ACC112 (cell line): ENCODE results near the gene GCNT2.
"Not testable (repeated sequence)": the region's sequence is repeated elsewhere in the genome, so short reads cannot be mapped to it uniquely, and the experiment has no call there.

Source experiments
- H2AFZ ChIP-seq: fragments of 200-600 bp; sonication (generic); one replicate; pipeline ENCODE4 v1.6.0; 2017; ENCODE audit warnings: antibody characterized with exemption, low read length; ENCODE audit not compliant: unreplicated experiment
- H3K27ac ChIP-seq: fragments of 200-600 bp; sonication (generic); 2 replicates; pipeline ENCODE4 v1.5.1; 2014; ENCODE audit warnings: low read depth, mild to moderate bottlenecking, antibody characterized with exemption, low read length, moderate library complexity
- H3K27me3 ChIP-seq: fragments of 200-600 bp; sonication (generic); 2 replicates; pipeline ENCODE4 v1.6.1; 2014; ENCODE audit warnings: mild to moderate bottlenecking, antibody characterized with exemption, low read length, moderate library complexity, mixed read lengths; ENCODE audit not compliant: insufficient read depth
- H3K36me3 ChIP-seq: fragments of 200-600 bp; sonication (generic); 2 replicates; pipeline ENCODE4 v1.6.1; 2016; ENCODE audit warnings: mild to moderate bottlenecking, antibody characterized with exemption, low read length, moderate library complexity, mixed read lengths; ENCODE audit not compliant: insufficient read depth
- H3K4me1 ChIP-seq: fragments of 200-600 bp; sonication (generic); one replicate; pipeline ENCODE4 v1.6.1; 2016; ENCODE audit warnings: low read length, mixed read lengths; ENCODE audit not compliant: insufficient read depth, unreplicated experiment, control insufficient read depth
- H3K4me3 ChIP-seq: fragments of 200-600 bp; sonication (generic); 2 replicates; pipeline ENCODE4 v1.5.1; 2014; ENCODE audit warnings: mild to moderate bottlenecking, low read depth, low read length
- H3K79me2 ChIP-seq: fragments of 200-600 bp; sonication (generic); one replicate; pipeline ENCODE4 v1.6.0; 2016; ENCODE audit warnings: low read length; ENCODE audit not compliant: control insufficient read depth, unreplicated experiment, insufficient read depth

GCNT2 gene

DNA sequence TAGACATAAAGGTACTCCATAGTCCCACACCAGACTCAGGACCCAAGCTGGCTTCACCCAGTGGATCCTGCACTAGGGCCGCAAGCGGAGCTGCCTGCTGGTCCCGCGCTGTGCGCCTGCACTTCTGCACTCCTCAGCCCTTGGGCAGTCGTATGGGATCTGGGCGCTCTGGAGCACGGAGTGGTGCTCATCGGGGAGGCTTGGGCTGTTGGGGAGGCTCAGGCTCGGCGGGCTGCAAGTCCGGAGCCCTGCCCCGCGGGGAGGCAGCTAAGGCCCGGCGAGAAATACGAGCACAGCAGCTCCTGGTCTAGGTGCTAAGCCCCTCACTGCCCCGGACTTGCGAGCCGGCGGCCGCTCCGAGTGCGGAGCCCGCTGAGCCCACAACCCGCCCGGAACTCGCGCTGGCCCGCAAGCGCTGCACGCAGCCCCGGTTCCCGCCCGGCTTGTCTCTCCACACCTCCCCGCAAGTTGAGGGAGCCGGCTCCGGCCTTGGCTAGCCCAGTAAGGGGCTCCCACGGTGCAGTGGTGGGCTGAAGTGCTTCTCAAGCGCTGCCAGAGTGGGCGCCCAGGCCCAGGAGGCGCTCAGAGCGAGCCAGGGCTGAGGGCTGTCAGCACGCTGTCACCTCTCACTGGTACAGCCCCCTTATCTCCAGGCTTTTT, 33.4 kb upstream of the GCNT2 start:
- Histone ChIP-seq H3K4me1 (no peaks in the 10 kb centered on the region), H3K36me3 (no peaks in the 10 kb centered on the region), H3K27ac (no peak overlapping the region), H3K4me3 (no peak overlapping the region), H2AFZ (no peak overlapping the region), H3K79me2 (no peaks in the 10 kb centered on the region), H3K27me3 (peaks cover 9% of the 10 kb centered on the region; the same call in 1 of the 2 replicates)

DNA sequence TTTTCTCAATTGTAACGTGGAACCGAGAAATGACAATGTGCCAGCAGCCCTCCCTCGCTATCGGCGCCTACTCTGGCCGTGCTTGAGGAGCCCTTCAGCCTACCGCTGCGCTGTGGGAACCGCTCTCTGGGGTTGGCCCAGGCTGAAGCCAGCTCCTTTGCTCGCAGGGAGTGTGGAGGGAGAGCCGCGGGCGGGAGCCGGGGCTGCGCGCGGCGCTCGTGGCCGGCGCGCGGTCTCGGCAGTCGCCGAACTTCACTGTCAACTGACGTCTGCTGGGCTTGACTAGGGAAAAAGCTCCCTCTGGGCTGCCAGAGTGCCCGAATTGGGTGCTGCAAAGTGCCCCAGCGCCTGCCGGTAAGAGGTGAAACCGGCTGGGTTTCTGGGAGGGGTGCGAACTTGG, 29.7 kb upstream of the GCNT2 start:
- Histone ChIP-seq H2AFZ (no peak overlapping the region), H3K27ac (no peak overlapping the region), H3K27me3 (peaks cover 24% of the 10 kb centered on the region), H3K4me3 (no peak overlapping the region), H3K4me1 (no peaks in the 10 kb centered on the region), H3K79me2 (no peaks in the 10 kb centered on the region), H3K36me3 (no peaks in the 10 kb centered on the region)

DNA sequence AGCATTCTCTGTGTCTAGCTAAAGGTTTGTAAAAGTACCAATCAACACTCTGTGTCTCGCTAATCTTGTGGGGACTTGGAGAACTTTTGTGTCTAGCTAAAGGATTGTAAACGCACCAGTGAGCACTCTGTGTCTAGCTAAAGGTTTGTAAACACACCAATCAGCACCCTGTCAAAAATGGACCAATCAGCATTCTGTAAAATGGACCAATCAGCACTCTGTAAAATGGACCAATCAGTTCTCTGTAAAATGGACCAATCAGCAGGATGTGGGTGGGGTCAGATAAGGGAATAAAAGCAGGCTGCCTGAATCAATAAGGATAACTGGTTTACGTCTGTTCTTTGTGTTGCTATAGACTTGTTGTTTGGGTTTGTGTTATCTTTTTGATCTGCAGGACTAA, 29.2 kb upstream of the GCNT2 start:
- not testable (repeated sequence) for H3K36me3 ChIP-seq

DNA sequence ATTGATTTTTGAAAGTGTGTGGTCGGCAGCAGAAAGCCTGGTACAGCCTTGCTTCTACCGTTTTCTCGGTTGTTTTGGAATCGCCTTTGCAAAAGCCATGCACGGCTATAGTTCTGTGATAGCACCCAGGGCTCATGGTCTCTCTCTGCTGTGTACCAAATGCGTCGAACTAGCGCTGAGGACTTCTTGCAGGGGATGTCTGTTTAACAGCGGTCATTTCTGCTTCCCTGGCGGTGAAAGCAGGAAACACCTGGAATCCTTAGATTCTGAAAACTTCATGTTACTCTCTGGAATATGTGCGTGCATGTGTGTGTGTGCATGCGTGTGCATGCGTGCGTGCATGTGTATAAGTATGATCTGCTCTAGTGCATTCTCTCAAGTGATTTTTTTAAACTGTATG, 26.1 kb upstream of the GCNT2 start:
- Histone ChIP-seq H3K79me2 (no peaks in the 10 kb centered on the region), H2AFZ (no peak overlapping the region), H3K36me3 (no peaks in the 10 kb centered on the region), H3K27me3 (peaks cover 33% of the 10 kb centered on the region), H3K4me1 (no peaks in the 10 kb centered on the region), H3K27ac (no peak overlapping the region), H3K4me3 (no peak overlapping the region)

More for the DNA sequence above, 29.2 kb upstream of the GCNT2 start:
- not testable (repeated sequence) for H3K27ac ChIP-seq, H3K79me2 ChIP-seq, H3K4me3 ChIP-seq, H2AFZ ChIP-seq, H3K4me1 ChIP-seq
- H3K27me3 ChIP-seq = peaks cover 28% of the 10 kb centered on the region

DNA sequence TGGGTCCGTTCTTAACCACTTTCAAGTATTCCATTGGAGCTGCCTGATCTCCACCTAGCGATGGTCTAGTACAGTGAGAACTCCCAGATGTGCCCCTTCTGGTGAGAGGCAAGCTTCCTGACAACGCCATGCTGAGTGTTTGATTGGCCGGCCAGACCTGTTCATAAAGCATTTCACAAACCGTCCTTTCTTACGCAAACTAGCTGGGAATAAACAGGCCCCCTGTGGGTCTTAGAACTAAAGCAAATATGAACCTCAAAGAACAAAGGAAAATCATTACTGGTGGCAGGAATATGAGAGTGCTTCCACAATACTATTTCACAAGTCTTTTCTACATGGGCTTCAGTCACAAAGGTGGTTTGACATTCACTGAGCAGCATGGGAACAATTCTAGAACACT, 15.6 kb upstream of the GCNT2 start:
- H3K4me1 ChIP-seq = no peaks in the 10 kb centered on the region
- peaks cover 22% of the 10 kb centered on the region for H3K27me3 ChIP-seq
- no peak overlapping the region for H2AFZ ChIP-seq
- no peaks in the 10 kb centered on the region for H3K79me2 ChIP-seq
- no peak overlapping the region for H3K27ac ChIP-seq
- H3K4me3 ChIP-seq = no peak overlapping the region
- no peaks in the 10 kb centered on the region for H3K36me3 ChIP-seq

DNA sequence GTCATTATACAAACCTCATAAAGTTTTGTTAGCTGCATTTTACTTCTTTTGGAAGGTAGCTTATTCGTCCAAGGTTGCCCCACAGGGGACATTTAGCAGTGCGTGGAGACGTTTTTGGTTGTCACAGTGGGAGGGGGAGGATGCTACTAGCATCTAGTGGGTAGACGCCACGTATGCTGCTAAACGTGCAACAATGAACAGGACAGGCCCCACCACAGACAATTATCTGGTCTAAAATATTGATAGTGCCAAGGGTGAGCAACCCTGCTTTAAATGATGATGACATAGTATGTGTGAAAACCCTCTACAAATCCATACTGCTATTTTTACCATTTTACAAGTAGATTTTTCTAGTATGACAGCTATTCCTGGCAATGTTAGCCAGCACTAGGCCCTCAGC, 13.9 kb upstream of the GCNT2 start:
- Histone ChIP-seq H3K36me3 (no peaks in the 10 kb centered on the region), H3K27me3 (peaks cover 9% of the 10 kb centered on the region; the same call in 1 of the 2 replicates), H3K79me2 (no peaks in the 10 kb centered on the region), H2AFZ (no peak overlapping the region), H3K4me3 (no peak overlapping the region), H3K27ac (no peak overlapping the region), H3K4me1 (peaks cover 4% of the 10 kb centered on the region)

DNA sequence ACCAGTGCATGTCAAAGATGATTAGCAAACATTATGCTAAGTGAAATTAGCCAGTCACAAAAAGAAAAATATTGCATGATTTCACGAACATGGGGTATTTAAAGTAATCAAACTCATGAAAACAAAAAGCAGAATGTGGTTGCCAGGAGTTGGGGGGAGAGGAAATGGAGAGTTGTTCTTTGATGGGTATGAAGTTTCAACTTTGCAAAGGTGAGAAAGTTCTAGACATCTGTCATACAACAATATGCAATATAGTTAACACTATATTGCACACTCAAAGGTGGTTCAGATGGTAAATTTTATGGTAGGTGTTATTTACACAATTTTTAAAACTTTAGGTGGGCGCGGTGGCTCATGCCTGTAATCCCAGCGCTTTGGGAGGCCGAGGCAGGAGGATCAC, 13.4 kb upstream of the GCNT2 start:
- no peak overlapping the region for H2AFZ ChIP-seq
- H3K4me1 ChIP-seq = peaks cover 4% of the 10 kb centered on the region
- no peak overlapping the region for H3K27ac ChIP-seq
- H3K27me3 ChIP-seq = peaks cover 5% of the 10 kb centered on the region; the same call in 1 of the 2 replicates
- no peak overlapping the region for H3K4me3 ChIP-seq
- H3K36me3 ChIP-seq = no peaks in the 10 kb centered on the region
- no peaks in the 10 kb centered on the region for H3K79me2 ChIP-seq

DNA sequence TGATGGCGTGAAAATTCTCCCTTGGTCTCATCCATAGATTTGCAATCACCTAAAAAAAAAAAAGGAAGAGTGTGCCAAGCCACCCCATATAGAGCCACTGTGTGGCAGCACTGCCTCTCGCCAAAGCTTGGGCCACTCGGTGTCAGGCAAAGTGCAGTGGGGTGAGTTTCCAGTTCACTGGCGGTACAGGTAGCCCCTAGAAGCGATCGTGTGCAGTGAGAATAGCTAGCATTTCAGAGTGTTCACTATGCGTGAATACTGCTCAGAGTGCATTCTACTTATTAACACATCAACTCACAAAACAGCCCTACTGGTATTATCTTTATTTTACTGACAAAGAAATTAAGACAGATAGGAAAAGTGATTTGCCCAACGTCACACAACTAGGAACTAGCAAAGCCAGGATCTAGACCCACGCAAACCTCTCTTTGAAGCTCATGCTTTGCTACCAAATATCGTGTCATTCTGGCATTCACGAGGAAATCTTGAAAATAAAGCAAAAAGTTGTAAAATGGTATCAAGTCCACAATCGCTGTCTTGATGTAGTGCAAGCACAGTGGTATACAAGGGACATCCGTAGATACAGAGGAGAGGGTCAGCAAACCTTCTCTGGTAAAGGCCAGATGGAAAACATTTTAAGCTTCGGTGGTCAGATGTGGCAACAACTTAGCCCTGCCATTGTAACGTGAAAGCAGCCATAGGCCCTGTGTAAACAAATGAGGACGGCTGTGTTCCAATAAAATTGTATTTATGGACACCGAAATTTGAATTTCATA, 10.4 kb upstream of the GCNT2 start:
- Histone ChIP-seq H3K4me1 (peaks cover 4% of the 10 kb centered on the region), H3K79me2 (no peaks in the 10 kb centered on the region), H2AFZ (peak overlapping the region; percentile 2), H3K36me3 (no peaks in the 10 kb centered on the region), H3K27me3 (no peaks in the 10 kb centered on the region), H3K4me3 (no peak overlapping the region), H3K27ac (no peak overlapping the region)

DNA sequence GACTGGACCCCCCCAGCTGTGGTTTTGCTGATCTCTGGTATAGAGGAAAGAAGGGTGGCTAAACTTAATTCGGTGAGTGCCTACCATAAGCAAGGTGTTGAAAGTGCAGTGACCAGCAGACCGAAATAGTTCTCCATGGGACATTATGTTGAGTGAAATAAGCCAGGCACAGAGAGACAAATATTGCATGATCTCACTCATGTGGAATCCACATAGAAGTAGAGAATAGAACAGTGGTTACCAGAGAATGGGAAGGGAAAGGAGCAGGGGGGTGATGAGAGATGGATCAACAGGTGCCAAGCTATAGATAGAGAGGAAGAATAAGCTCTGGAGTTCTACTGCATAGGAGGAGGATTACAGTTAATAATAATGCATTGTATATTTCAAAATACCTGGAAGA, 9.7 kb upstream of the GCNT2 start:
- Histone ChIP-seq H3K4me3 (no peak overlapping the region), H3K4me1 (peaks cover 4% of the 10 kb centered on the region), H3K79me2 (no peaks in the 10 kb centered on the region), H3K27ac (no peak overlapping the region), H2AFZ (no peak overlapping the region), H3K27me3 (no peaks in the 10 kb centered on the region), H3K36me3 (no peaks in the 10 kb centered on the region)

DNA sequence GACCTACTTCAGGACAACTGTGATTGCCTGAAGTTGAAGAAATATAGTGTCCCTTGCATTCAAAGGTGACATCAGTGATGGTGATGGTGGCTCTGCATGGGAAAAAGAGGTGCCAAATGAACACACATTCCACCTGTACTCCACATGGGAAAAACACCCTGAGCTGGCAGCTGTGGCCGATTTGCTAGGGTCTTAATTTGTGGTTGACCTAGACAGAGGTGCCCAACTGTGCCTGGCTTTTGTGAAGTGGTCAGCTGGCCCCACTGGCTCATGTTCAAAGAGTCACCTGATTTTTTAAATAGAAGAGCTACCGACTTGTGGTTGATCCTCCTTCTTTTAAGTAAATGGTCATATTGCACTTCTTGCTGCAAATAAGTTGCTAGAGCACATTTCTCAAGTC, 7.6 kb upstream of the GCNT2 start:
- H3K4me3 ChIP-seq = no peak overlapping the region
- no peaks in the 10 kb centered on the region for H3K79me2 ChIP-seq
- H3K36me3 ChIP-seq = no peaks in the 10 kb centered on the region
- H3K27me3 ChIP-seq = no peaks in the 10 kb centered on the region
- H3K27ac ChIP-seq = no peak overlapping the region
- H3K4me1 ChIP-seq = peaks cover 5% of the 10 kb centered on the region
- H2AFZ ChIP-seq = no peak overlapping the region
